Stomach (tissue), 9 donors: ENCODE results near the gene BCL11B. TPM values are rescaled to one million over a fixed set of nuclear protein-coding genes. Genes with fewer than 3 reads are reported as not detected.

Experiments
- DNase-seq, 2 donors: peaks; one replicate each; pipeline versions ENCODE4 v3.0.0 to v3.0.0-alpha.2; 2013 to 2019
- H3K27ac ChIP-seq, 5 donors: fragments of 200-600 bp in 4 of 5; sonication (generic) in 4 of 5; one replicate each; pipeline ENCODE4 v1.5.1; 2013 to 2019; ENCODE audit warnings: mild to moderate bottlenecking in 1 of 5, moderate library complexity in 1 of 5
- H3K27me3 ChIP-seq, 3 donors: fragments of 200-600 bp; sonication (generic); one replicate each; pipeline ENCODE4 v1.5.1; 2017 to 2019; ENCODE audit warnings: mixed run types in 1 of 3
- H3K36me3 ChIP-seq, 4 donors: fragments of 200-600 bp; sonication (generic); 1 replicate in 3 of 4; 2 replicates in 1 of 4; pipeline ENCODE4 v1.5.1; 2016 to 2019
- H3K4me1 ChIP-seq, 4 donors: fragments of 200-600 bp; sonication (generic); one replicate each; pipeline ENCODE4 v1.5.1; 2016 to 2019
- H3K4me3 ChIP-seq, 4 donors: fragments of 200-600 bp; sonication (generic) in 3 of 4; one replicate each; pipeline ENCODE4 v1.5.1; 2016 to 2019; ENCODE audit warnings: mild to moderate bottlenecking in 1 of 4
- H3K9me3 ChIP-seq, 4 donors: fragments of 200-600 bp; sonication (generic); one replicate each; pipeline ENCODE4 v1.5.1; 2016 to 2019
- EP300 ChIP-seq: sonication (generic); formaldehyde crosslinking; IDR thresholded peaks from one replicate; pipeline ENCODE4 v1.6.1; 2017; ENCODE audit warnings: antibody characterized with exemption
- POLR2A ChIP-seq, 4 donors: fragments of 450-650 bp; IDR thresholded peaks; one replicate each; pipeline ENCODE4 v1.6.1; 2016; ENCODE audit warnings: antibody characterized with exemption in 4 of 4, control low read depth in 2 of 4, mild to moderate bottlenecking in 1 of 4, moderate library complexity in 1 of 4
- POLR2AphosphoS5 ChIP-seq, 3 donors: sonication (generic); formaldehyde crosslinking; IDR thresholded peaks; one replicate each; pipeline ENCODE4 v1.6.1; 2016; ENCODE audit warnings: antibody characterized with exemption in 3 of 3
- WGBS, 5 donors: extraction: QIAGEN DNeasy Blood & Tissue Kit in 3 of 5; methylation state at CpG; one replicate each; pipeline versions ENCODE4 v1.1.5 to v1.1.7; 2013 to 2018; 5-methylcytosine and 5-hydroxymethylcytosine counted together
- intact Hi-C: fragments of 100-400 bp; cut with DNase I; formaldehyde crosslinking; loops from one replicate; pipeline ENCODE4 v1.15.1; 2023; ENCODE audit warnings: low total_unique reads
- polyA plus RNA-seq, 3 donors: library from polyadenylated mRNA; stranded (reverse); fragments of 200-250 nt; gene quantifications; one replicate each; pipeline ENCODE4 v1.2.3, GENCODE V29; 2013
- total RNA-seq, 5 donors: library from RNA; depleted of rRNA; stranded (reverse); fragments of >200 nt; gene quantifications; one replicate each; pipeline versions ENCODE4 v1.1.0 to v1.2.3, GENCODE V29; 2014 to 2016
- TF ChIP-seq, protein P1 (sequence below), 7 experiments: fragments of 450-650 bp in 4 of 7; fragments of 200-600 bp in 3 of 7; sonication (generic) in 3 of 7; IDR thresholded peaks; one replicate each; pipeline ENCODE4 v1.5.1; 2016 to 2019; ENCODE audit warnings: antibody characterized with exemption in 7 of 7, control low read depth in 2 of 7, mild to moderate bottlenecking in 1 of 7
- donor health status: healthy with polysubstance abuse.
- donor health status: Bipolar disorder and iron deficiency.
- donor health status: healthy.

BCL11B gene
- total and polyA plus RNA-seq, 8 donors = 0.15 to 9.6 (median 1.3) TPM; not detected in 1

DNA sequence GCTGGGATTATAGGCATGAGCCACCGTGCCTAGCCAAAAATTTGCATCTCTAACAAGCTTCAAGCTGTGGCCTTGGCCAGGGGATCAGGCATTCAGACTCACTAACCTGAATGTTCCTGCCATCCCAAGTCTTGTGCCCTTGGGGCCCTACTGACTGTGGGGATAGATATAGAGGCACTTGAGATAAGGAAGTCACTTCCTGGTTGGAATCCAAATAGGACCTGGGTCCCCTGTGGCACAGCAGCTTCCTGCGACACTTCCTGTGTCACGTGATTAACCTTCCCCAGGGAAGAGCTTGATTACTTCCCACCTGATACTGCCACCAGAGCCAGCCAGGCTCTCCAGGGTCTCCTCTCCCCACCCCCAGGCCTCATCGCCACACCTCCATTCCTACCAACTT lies 128.2 kb downstream of the BCL11B start:
- Histone ChIP-seq H3K36me3 (no peaks in the 10 kb centered on the region), H3K4me1 (no peaks in the 10 kb centered on the region), H3K9me3 (no peaks in the 10 kb centered on the region), H3K27ac (no peak overlapping the region), H3K4me3 (no peak overlapping the region), H3K27me3 (peaks cover 0 to 17% (median 0%) of the 10 kb centered on the region in 3 donors)
- TF ChIP-seq POLR2A (IDR thresholded peaks at IDR 0.05) (no peak), EP300 (no peak), POLR2AphosphoS5 (IDR thresholded peaks at IDR 0.05) (no peak)
- TF ChIP-seq, protein P1, sequence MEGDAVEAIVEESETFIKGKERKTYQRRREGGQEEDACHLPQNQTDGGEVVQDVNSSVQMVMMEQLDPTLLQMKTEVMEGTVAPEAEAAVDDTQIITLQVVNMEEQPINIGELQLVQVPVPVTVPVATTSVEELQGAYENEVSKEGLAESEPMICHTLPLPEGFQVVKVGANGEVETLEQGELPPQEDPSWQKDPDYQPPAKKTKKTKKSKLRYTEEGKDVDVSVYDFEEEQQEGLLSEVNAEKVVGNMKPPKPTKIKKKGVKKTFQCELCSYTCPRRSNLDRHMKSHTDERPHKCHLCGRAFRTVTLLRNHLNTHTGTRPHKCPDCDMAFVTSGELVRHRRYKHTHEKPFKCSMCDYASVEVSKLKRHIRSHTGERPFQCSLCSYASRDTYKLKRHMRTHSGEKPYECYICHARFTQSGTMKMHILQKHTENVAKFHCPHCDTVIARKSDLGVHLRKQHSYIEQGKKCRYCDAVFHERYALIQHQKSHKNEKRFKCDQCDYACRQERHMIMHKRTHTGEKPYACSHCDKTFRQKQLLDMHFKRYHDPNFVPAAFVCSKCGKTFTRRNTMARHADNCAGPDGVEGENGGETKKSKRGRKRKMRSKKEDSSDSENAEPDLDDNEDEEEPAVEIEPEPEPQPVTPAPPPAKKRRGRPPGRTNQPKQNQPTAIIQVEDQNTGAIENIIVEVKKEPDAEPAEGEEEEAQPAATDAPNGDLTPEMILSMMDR (IDR thresholded peaks at IDR 0.05) = no peak
- 67 to 73% (median 72%) methylated on average over 4 of the region's 4 CpGs for WGBS, 5 donors
- intact Hi-C loops = no loop called here
- no peak for DNase-seq

DNA sequence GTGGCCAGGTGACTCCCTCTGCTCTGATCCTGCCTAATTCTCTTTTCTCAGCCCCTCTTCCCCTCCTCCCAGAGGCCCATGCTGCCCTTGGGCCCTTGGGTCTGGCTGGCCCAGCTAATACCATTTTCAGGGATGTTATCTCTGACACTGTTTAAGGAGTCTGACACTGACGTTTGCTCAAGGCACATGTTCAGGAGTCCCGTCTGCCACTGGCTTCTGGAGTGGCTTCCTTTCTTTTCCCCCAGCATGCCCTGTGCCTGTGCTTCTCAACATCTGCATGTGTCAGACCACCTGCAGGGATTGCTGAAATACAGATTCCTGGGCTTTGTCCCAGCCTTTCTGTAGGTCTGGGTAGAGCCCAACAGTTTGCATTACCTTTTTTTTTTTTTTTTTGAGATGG lies 128.9 kb downstream of the BCL11B start:
- 17 to 56% (median 42%) methylated on average over 2 of the region's 2 CpGs for WGBS, 5 donors

DNA sequence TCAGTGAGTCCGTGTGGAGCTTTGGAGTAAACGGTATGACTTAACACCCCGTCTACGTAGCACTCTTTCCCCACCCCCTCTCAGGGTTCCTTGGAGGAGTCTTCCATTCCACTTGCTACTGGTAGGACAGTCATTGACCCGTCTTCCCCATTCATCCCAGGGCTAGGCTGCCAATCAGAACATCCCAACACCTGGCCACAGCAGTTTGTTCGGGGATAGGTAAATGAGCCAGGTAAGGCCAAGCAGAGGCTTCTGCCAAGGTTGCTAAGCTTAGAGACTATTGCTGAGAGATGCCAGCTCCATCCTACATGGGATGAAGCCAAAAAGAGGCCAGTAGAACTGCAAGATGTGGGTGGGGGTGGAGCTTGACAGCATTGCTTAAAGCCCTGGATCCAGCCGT lies 130.8 kb downstream of the BCL11B start:
- no peak for DNase-seq
- Histone ChIP-seq H3K27me3 (peaks cover 0 to 6% (median 0%) of the 10 kb centered on the region in 3 donors), H3K27ac (no peak overlapping the region), H3K4me1 (no peaks in the 10 kb centered on the region), H3K9me3 (no peaks in the 10 kb centered on the region), H3K4me3 (no peak overlapping the region), H3K36me3 (no peaks in the 10 kb centered on the region)
- no peak for TF ChIP-seq POLR2AphosphoS5 (IDR thresholded peaks at IDR 0.05)
- TF ChIP-seq POLR2A (IDR thresholded peaks at IDR 0.05) = no peak
- TF ChIP-seq EP300 = no peak
- TF ChIP-seq, protein P1 (IDR thresholded peaks at IDR 0.05) = no peak
- intact Hi-C loops = no loop called here
- 79 to 91% (median 90%) methylated on average over 7 of the region's 7 CpGs for WGBS, 5 donors

More for the DNA sequence above, 128.9 kb downstream of the BCL11B start:
- H3K9me3 ChIP-seq = no peaks in the 10 kb centered on the region
- no peak for DNase-seq
- H3K4me3 ChIP-seq = no peak overlapping the region
- TF ChIP-seq POLR2A (IDR thresholded peaks at IDR 0.05) (no peak), EP300 (no peak), POLR2AphosphoS5 (IDR thresholded peaks at IDR 0.05) (no peak)
- TF ChIP-seq, protein P1 (IDR thresholded peaks at IDR 0.05) = no peak
- no peak overlapping the region for H3K27ac ChIP-seq
- no peaks in the 10 kb centered on the region for H3K36me3 ChIP-seq
- no peaks in the 10 kb centered on the region for H3K4me1 ChIP-seq
- intact Hi-C loops = no loop called here
- peaks cover 0 to 11% (median 0%) of the 10 kb centered on the region in 3 donors for H3K27me3 ChIP-seq

DNA sequence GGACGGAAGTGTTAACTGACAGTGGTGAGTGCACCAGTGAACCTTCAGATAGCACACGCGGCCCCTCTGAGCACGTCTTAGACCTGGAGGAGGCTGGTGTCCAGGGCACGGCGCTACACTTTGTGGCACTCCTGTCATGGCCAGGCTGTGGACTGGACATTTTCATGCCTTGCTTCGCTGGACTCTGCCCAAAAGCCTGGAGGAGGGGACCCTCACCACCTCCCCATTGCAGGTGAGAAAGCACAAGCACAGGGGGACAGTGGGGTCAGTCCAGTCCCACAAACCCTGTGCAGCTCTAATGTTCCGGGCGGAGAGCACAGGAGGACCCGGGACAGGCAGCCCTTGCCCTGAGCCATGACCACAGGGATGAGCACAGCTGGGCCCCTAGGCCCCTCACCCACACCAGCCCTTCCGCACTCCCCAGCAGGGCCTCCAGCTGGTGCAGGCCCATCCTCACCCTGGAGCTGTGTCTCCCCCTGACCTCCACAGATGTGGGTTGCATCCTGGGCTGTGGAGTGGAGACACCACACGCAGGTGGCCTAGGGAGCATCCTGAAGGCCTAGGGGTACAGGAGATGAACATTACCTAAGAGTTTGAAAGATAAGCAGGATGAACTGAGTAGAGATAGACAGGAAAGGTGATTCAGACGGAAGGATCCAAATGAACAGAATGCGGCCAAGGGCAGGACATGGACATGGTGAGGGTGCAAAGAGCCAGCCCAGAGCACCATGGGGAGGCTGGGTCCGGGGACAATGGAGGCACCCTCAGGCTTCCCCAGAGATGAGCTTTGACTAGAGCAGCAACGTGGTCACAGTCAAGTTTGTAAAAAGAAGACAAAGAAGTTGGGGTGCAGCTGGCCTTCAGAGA lies 132.8 kb downstream of the BCL11B start:
- H3K4me1 ChIP-seq = no peaks in the 10 kb centered on the region
- 83 to 94% (median 90%) methylated on average over 15 to 16 of the region's 16 CpGs for WGBS, 5 donors
- TF ChIP-seq POLR2AphosphoS5 (IDR thresholded peaks at IDR 0.05) = no peak
- TF ChIP-seq EP300 = no peak
- TF ChIP-seq POLR2A (IDR thresholded peaks at IDR 0.05) = no peak
- TF ChIP-seq, protein P1 (IDR thresholded peaks at IDR 0.05) = no peak
- no peaks in the 10 kb centered on the region for H3K9me3 ChIP-seq
- peaks cover 0 to 10% (median 0%) of the 10 kb centered on the region in 3 donors for H3K27me3 ChIP-seq
- H3K4me3 ChIP-seq = no peak overlapping the region
- no peak overlapping the region for H3K27ac ChIP-seq
- intact Hi-C loops = no loop called here
- no peaks in the 10 kb centered on the region for H3K36me3 ChIP-seq
- peak in 1 of 2 donors; percentile 17 for DNase-seq
